GM18909 (cell line): ENCODE results near the gene PDE4D.

Experiments used
- ATAC-seq: cut with Tn5 transposase; IDR thresholded peaks from one replicate; pipeline ENCODE4 v1.9.1; 2021; ENCODE audit warnings: mild to moderate bottlenecking; ENCODE audit not compliant: unreplicated experiment, poor library complexity

Gene PDE4D

DNA sequence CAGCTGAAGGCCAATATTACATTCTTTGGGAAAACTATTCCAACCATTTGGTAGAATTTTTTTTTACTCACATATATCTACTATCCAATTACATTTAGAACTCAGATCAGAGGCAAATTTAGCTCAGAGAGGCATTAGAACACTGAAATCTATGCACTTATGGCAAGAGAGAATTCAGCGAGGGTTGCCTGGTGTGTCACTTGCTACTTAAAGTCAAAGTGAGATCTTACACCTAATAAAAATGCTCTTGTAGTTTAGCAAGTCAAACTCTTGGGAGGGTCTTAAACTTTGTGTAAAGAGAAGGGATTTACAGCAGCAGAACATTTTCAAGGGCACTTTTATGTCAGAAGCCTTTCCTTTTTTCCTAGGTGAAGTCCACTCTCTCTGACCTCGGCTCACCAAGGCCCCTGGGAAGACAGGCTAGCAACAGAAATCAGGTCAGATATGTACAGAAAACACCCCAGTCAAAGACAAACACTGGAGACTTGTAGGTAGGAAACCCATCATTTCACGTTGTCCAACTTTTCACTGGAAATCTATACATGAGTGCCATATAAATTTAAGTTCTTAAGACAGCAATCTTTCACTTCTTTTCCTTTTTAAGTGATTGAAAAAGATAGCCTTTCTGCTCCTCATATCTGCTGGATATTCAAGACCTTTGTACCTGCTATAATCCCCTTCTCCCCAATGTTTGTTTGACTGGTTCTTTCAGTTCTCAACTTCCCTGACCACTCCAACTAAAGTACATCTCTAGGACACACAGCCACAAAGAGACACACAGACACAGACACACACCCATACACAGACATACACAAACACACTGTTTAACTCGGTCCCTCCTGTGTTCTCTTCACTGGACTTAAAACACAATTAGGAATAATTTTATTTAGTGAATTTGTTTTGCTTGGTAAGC lies 635.8 kb downstream of the PDE4D start:
- no peak for ATAC-seq

DNA sequence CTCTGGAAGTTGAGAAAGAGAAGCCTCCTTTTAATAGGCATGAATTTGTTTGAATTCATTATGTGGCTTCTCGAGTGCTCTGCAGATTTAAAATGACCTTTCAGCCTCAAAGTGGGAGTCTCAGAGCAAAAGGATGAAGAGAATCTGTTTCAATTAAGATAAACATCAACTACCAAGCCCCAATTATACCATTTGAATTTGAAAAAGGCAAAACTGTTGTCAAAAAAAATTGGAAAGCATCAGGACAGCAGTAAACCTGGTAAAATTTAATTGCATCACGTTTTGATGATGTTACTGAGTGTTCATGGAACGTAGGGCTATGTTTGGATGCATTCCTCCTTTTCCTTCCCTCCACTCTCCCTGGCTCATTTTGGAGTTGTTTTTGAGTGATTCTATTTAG lies 637.2 kb downstream of the PDE4D start:
- no peak for ATAC-seq

DNA sequence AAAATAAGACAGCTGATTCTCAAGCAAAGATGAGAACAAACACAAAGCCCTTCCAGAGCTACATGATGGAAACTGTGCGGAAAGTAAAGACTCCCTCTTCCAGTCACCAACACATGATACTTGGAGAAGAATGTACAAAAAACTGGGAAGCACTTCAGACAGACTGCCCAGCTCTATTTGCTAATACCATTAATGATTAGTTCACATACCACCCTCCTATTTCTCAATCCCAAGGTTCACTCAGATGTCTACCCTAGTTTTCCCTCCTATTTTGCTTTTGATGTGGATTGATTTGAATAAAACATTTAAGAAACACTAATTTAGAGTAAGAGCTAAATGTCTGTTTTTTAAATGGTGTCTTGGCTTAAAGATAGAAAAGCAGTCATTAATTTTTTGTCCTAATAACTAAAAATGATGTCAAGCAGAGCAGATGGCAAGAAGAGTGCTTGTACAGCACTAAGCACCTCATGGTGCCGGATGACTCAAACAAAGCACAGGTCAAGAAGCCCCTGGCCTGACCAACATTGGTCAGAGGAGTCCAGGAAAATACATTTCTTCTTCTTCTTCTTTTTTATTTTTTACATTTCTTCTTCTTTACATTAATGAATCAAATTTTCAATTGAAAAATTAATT lies 639.4 kb downstream of the PDE4D start:
- ATAC-seq, result no peak

DNA sequence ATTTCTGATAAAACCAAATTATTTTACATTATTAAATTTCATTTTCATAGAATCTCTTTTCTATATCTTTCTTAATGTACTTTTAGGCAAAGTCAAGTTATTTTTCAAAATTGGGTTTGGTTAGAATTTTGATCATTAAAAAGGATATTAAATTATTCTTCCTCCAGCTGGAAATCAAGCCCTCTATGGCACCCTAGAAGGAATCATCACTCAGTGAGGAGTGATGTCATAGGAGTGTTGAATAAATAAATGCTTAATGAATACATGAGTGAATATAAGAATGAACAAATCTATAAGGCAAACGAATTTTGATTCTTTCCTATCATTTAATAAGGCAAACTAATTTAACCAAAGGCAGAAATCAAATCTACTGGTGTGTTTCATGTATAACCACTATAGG lies 639.9 kb downstream of the PDE4D start:
- ATAC-seq, result no peak

DNA sequence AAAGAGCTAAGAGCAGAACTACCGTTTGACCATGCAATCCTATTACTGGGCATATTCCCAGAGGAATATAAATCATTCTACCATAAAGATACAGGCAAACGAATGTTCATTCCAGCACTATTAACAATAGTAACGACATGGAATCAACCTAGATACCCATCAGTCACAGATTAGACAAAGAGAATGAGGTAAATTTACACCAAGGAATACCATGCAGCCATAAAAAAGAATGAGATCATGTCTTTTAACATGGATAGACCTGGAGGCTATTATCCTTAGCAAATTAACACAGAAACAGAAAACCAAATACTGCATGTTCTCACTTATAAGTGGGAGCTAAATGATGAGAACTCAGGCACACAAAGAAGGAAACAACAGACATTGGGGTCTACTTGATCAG lies 641.9 kb downstream of the PDE4D start:
- ATAC-seq, result no peak

DNA sequence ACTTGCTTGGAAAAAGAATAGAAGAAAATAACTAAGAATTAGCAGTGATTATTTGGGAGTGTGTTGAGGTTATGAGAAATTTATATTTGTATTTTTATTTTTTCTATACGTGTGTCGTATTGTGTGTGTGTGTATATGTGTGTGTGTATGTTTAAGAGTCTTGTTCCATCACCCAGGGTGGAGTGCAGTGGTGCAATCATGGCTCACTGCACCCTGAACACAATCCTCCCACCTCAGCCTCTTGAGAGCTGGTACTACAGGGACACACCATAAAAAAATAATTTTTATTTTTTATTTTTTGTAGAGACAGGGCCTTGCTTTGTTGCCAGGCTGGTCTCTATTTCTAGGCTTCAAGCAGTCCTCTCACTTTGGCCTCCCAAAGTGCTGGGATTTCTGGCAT lies 643.8 kb downstream of the PDE4D start:
- no peak for ATAC-seq

DNA sequence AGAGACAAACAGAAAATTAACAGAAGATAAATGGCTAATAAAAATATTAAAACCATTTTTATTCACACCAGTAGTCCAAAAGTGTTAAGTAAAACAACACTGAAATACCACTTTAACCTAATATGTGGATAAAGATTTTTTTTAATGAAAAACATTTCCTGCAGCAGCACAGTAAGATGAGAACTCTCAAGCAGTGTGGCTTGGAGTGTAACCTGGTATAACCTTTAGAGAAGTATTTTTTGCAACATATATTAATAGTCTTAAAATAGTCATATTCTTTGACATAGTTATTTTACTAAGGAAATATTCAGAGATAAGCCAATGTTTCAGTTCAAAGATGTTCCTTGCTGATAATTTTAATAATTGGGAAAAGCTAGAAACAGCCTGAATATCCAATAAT lies 644.4 kb downstream of the PDE4D start:
- no peak for ATAC-seq

DNA sequence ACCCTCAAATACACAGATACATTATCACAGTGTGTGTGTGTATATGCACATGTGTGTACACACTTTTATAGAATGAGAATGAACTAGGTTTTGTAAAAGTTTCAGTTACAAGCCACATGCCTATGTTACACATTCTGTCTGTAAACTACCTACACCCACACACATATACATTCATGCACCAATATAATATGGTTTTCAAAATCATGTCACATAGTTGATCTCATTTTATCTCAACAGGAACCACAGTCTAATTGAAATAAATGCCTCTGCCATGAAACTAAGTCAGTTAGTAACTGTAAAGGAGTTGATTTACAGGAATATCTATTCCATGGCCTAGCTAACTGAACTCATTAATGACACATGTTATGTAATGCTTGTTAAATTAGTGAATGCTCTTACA lies 646.6 kb downstream of the PDE4D start:
- ATAC-seq, result no peak

DNA sequence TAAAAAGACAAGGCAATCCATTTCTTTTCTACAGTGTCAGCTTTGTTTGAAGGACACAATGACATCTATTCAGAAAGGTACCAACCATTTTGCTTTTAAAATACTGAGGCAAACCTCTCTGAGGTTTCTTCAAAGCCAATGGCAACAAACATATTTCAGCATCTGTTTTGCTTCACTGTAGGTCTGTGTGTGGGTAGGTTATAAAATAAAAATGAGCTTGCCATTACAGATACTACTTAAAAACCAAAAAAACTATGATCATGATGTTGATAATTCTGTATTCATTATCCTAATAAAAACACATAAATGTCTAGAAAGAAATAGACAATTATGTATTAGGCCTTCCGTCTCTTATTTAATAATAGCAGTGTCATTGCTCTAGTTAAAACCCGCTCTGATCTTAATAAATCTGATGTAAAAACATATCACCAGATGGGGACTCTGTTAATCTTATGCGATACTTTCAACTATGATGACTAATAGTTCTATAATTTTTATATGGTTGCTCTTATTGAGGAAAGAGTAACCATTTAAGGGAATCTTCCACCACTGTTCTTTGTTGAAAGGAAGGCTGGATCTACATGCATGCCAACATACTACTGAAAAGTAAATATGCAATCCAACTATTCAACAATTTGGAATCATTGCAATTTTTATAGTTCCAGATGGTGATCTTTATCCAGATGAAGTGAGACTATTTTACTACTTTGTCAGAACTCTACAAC lies 647.2 kb downstream of the PDE4D start:
- no peak for ATAC-seq

DNA sequence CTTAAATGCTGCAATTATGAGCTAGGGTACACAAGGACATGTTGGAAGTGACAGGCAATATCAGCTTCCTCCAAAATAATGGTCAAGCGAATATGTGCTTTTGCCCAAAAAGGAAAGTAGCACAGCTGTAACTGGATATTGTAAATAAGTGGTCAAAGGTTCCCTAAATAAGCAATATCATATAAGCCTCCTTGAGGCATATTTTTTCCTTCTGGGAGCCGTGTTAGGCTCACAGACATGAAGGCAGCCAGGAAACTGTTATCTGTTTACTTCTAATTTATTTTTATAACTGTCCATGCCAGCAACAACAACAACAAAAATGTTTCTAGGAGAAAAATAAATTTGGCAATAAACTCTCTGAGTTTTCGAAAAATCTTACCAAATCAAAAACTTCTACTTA lies 648.3 kb downstream of the PDE4D start:
- no peak for ATAC-seq

DNA sequence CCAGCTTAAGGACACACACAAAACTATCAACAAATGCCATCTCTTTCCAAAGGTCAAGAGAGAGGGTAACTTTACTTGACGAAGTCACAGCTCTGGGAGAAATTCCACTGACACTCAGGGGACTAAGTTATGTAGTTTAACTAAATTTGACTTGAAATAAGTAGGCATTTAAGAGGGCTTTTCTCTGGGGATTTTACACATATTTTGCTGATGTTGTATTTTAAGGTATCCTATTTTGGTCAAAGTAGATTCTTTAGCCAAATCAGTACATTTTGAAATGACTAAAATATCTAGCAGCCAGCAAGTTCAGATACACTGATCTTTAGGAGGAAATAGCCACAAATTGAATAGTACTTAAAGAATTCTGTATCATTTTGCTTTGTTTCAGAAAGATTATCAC lies 652.0 kb downstream of the PDE4D start:
- no peak for ATAC-seq

DNA sequence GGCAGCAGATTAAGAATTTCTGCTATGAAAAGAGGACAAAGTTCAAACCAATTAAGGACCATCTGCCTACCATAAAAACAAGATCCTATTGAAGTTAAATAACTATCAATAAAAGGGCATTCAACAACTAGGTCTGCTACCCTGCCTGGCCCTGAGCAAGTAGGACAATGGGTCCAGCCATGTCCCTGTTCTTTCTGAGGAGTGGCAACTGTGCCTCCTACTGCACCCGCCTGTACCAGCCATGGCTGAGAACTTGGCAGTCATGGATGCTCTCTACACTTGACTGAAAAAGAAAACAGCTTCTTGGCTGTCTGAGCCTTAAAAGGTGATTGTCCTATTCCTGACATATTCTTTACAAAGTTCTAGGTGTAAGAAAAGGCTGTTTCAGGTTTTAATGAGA lies 652.4 kb downstream of the PDE4D start:
- no peak for ATAC-seq

DNA sequence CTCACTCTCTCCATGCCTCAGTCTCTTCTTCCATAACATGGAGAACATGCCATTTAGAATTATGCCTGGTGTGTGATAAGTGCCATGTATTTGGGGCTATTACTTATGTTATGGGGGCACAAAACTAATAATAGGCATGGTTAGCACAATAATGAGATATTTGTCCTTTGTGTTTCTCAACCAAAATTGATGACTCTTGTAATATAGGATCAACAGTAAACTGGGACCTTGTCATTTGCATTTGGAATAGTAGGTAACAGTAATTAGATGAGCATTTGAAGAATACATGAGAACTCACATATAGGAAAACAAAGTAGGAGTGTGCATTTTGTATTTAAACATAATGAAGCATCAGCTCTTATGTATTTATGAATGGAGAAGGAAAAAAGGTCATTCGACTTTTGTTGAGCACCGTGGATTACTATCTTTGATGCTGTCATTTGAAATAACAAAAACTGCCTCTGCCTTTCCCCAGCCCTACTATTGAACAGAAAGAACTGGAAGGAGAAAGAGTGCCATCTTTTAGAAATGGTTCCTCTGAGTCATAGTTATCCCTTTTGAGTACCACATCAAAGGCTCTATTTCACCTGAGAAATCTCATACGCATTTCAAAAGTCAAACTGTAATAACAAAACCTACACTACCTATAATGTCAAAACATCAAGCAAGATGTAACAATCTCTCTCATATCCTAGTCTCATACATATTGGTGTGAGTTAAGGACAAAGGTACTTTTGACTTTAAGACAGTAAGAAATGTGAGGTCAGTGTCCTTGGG lies 655.2 kb downstream of the PDE4D start:
- ATAC-seq, result peak; percentile 52

DNA sequence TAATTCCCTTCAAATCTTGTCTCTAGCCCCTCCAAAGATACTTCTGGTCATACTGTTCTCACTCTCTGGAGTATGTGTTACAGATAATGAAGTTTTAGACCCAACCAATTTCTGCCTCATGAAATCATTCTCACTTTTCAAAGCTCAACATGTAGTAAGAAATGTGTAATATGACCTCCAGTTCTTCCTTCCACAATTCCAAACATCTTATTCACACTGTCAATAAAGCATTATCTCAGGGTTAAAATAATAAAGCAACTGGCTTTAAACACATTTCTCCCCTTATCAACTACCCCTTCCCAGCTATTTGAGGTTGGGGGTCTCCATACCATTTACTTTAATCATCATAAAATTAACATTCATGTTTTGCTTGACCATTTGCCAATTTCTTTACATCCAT lies 656.5 kb downstream of the PDE4D start:
- no peak for ATAC-seq

DNA sequence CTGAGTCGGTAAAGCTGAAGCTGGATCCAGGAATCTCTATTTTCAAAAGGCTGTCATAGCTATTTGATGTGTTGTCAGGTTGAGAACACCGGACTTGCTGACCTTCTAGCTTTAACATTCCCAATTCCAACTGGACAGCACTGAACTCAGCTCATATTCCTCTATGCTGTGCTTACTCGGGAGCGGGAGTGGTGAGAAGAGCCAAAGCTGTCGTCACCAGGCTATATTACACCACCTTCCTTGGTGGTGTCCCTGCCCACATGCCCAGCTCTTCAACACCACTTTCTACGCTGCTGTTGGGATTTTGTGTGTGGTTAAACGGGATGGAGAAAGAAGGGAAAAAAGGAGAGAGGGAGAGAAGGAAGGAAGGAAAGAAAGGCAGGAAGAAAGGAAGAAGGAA lies 657.1 kb downstream of the PDE4D start:
- no peak for ATAC-seq

DNA sequence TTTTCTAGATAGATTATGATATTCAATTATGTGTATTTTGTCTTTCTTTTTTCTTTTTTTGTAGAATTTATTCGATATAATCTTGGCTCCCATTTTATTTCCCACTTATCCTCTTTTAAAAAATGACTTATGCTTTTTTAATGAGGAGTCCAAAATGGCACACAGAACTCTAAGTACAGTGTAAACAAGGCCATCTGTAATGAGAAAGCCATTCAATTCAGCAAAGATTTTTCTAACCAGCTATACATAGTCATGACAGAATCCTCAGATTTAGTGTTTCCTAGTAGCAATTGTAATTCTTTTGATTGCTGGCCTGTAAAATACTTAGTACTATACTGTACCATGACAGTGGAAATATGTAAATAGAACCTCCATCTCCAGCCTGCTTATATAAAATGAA lies 659.3 kb downstream of the PDE4D start:
- no peak for ATAC-seq

DNA sequence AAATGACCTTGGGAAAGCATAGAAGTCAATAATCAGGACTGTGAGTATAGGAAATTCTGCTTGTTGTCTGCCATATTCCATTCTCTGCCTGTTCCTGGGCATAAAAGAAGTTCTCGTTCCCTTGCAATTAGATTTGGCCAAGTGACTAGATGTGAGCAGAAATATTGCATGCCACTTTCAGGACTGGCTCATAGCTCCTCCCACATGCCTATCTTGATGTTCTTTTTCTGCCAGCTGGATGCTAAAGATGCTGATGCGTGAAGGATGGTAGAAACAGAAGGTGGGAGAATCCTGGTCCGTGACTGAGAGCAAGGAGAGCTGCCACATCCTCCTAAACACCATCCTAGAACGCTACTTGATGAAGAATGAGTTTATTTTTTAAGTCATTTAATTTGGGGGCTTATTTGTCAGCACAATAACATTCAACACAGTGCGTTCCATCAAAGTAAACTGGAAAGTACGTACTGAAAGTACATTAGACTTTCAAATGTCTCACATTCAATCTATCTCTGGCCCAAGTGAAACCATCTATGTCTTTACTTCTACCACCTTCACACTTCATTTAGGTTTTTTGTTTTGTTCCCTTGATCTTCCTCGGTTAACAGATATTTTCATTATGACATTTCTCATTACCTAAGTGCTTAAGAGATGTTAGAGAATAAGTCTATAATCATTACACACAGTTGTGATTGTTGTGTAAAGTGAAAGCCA lies 662.1 kb downstream of the PDE4D start:
- no peak for ATAC-seq

DNA sequence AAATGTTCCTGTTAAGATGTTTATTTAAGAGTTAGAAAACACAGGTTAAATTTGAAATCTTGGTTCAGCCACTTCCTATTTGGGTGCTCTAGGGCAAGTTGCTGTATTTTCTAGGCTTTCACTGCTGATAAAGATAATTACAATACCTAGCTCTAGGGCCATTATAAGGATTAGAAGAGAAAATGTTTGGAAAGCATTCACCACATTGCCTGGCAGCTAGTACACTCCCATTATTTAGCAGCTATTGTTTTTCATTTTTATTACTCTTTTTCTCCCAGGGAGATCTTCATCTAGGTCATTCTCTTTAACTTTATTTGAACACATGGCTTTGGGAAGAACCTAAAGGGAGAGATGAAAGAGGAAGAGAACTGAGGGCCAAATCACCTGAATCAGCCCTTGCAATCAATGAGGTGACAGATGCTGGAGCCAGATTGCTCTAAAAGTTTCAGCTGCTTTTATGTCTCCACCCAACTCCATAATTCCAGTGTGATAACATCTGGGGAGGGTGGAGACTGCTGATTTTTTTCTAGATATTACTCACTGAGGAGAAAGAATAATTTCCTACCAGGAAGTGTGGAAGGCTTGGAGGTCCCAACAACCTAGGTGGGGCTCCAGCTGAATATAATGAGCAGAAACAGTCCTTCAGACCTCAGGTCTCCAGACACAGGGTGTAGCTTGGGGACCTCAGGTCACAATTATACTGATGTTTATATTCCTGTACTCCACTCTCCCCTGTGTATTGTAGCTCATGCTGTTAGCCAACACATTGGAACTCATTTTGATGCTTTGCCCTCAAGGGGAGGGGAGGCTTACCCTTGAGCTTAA lies 670.6 kb downstream of the PDE4D start:
- ATAC-seq, result no peak

DNA sequence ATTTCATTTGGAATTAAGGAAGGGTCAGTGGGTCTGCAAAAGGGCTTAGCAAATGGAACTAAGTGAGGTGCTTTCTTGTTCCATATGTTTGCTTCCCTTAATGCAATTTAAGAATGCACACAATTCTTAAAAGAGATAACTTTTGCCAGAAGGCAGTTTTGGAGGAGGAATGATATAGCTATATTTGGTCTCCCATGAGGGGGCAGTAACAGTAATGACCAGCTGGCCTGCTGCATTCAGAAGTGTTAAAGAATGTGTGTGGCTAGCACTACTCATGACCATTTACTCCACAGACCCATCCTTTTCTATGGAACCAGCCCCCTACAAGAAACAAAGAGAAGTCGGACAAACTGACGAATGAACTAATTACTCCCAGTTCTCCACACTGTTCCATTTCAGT lies 671.8 kb downstream of the PDE4D start:
- no peak for ATAC-seq
